IMR-90 (cell line): ENCODE results near the gene STRA8.

Experiments used
- POLR2A ChIP-seq: IDR thresholded peaks from 2 replicates; pipeline ENCODE4 v1.6.1; 2012; ENCODE audit warnings: mild to moderate bottlenecking, low read depth, low read length
- TF ChIP-seq, protein P1 (sequence below): conservative IDR thresholded peaks from 2 replicates; pipeline ENCODE4 v1.5.1; 2012; ENCODE audit warnings: mild to moderate bottlenecking, low read depth, low read length, improper control_type of control experiment

DNA sequence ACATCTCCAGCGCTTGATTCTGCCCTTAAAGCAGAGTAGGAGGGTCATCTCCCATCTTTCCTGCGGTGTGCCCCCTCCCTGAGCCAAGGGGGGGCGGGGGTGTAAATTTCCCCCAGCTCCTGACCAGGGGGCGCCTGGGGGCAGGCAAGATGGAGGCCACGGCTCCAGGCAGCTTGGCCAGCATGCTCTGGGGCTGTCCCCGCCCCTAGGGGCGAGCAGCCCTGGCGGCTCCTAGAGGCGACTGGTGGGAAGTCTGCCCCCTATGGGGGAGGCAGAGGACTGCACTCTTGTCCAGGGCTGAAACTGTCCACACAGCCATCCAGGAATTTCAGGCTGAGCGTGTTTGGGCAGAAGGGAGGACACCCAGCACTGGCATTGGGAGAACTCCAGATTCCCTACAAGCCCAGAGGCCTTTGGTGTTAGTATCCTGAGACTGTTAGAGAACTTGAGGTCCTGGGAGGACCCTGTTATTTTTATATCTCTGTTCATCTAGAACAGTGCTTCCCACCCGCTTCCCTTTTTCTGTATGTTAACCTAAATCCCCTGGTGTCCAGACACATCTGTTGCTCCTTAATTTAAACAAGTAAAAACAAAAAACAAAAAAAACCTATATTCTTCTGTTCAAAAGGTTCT, 4.6 kb downstream of the STRA8 start:
- TF ChIP-seq POLR2A, result no peak
- TF ChIP-seq, protein P1, sequence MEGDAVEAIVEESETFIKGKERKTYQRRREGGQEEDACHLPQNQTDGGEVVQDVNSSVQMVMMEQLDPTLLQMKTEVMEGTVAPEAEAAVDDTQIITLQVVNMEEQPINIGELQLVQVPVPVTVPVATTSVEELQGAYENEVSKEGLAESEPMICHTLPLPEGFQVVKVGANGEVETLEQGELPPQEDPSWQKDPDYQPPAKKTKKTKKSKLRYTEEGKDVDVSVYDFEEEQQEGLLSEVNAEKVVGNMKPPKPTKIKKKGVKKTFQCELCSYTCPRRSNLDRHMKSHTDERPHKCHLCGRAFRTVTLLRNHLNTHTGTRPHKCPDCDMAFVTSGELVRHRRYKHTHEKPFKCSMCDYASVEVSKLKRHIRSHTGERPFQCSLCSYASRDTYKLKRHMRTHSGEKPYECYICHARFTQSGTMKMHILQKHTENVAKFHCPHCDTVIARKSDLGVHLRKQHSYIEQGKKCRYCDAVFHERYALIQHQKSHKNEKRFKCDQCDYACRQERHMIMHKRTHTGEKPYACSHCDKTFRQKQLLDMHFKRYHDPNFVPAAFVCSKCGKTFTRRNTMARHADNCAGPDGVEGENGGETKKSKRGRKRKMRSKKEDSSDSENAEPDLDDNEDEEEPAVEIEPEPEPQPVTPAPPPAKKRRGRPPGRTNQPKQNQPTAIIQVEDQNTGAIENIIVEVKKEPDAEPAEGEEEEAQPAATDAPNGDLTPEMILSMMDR, result peak; percentile 21; the same call in 1 of the 2 replicates
